COR-L47 (cell line): Measurements from ENCODE around the gene TEFM.
"Not testable (repeated sequence)": the region's sequence is repeated elsewhere in the genome, so short reads cannot be mapped to it uniquely, and the experiment has no call there.

Source experiments
- DNase-seq: peaks from one replicate; lab custom pipeline; 2025; lab: John Stamatoyannopoulos, UW

The TEFM gene

GRCh38 chr17:30906101-30906911 lies at the start of gene TEFM:
TSS of gene TEFM (minus strand) at chr17:30906238. CDS start at chr17:30906198, 40 bp downstream.
- peak; percentile 81 for DNase-seq

GRCh38 chr17:30954046-30954830 lies 48.2 kb upstream of the TEFM start:
- no peak for DNase-seq

GRCh38 chr17:30952638-30953393 lies 46.8 kb upstream of the TEFM start:
- no peak for DNase-seq

- DNase-seq, result peak; percentile 94
Measured at GRCh38 chr17:30950669-30951399, 44.8 kb upstream of the TEFM start.

GRCh38 chr17:30950189-30950588 lies 44.2 kb upstream of the TEFM start:
- DNase-seq, result no peak

- DNase-seq, result no peak
Measured at GRCh38 chr17:30947796-30948195, 41.8 kb upstream of the TEFM start.

GRCh38 chr17:30942308-30943079 lies 36.5 kb upstream of the TEFM start:
- no peak for DNase-seq

GRCh38 chr17:30939051-30939689 lies 33.1 kb upstream of the TEFM start:
- DNase-seq, result no peak

GRCh38 chr17:30933966-30934365 lies 27.9 kb upstream of the TEFM start:
- no peak for DNase-seq

- DNase-seq, result not testable (repeated sequence)
Measured at GRCh38 chr17:30931582-30931981, 25.5 kb upstream of the TEFM start.

GRCh38 chr17:30930495-30930894 lies 24.5 kb upstream of the TEFM start:
- DNase-seq, result no peak

GRCh38 chr17:30929861-30930260 lies 23.8 kb upstream of the TEFM start:
- DNase-seq, result not testable (repeated sequence)

GRCh38 chr17:30929081-30929633 lies 23.1 kb upstream of the TEFM start:
- DNase-seq, result no peak

GRCh38 chr17:30928584-30928983 lies 22.5 kb upstream of the TEFM start:
- DNase-seq, result no peak

- no peak for DNase-seq
Measured at GRCh38 chr17:30927756-30928155, 21.7 kb upstream of the TEFM start.

- no peak for DNase-seq
Measured at GRCh38 chr17:30926516-30926915, 20.5 kb upstream of the TEFM start.

- no peak for DNase-seq
Measured at GRCh38 chr17:30924341-30924740, 18.3 kb upstream of the TEFM start.

- no peak for DNase-seq
Measured at GRCh38 chr17:30922235-30923030, 16.4 kb upstream of the TEFM start.

- DNase-seq, result peak; percentile 3
Measured at GRCh38 chr17:30921544-30922196, 15.6 kb upstream of the TEFM start, which contains the start of gene ADAP2. TSS of gene ADAP2 (plus strand) at chr17:30921945. CDS start at chr17:30922015, 70 bp downstream.
